HG03135 (cell line): Measurements from ENCODE around the gene ACADL.

Experiments
- ATAC-seq: cut with Tn5 transposase; IDR thresholded peaks from one replicate; pipeline ENCODE4 v1.9.1; 2021; ENCODE audit warnings: mild to moderate bottlenecking, moderate library complexity; ENCODE audit not compliant: unreplicated experiment

Gene ACADL

GRCh38 chr2:210224941-210225672, at the start of gene ACADL:
ACADL (minus strand) TSS chr2:210225447; CDS start chr2:210225263, 184 bp downstream.
- ATAC-seq: no peak

DNA sequence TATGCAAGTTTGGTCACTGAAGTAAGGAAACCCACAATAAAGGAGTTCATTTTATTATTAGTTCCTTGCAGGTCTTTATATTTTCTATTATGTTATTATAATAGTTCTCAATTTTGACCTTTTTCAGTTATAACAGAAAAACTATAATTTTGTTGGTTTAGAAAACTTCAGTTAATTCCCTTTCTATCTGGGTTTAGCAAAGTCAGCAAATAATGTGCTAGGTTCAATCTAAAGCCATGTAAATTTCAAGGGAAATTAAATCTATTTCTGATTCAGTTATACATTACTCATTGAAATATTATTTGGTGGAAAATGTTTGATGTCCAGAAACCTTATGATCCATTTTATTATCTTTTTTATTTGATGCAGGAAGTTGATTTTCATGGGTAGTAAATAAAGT, 46.1 kb upstream of the ACADL start:
- no peak for ATAC-seq

GRCh38 chr2:210269148-210269547, 43.9 kb upstream of the ACADL start:
- no peak for ATAC-seq

DNA sequence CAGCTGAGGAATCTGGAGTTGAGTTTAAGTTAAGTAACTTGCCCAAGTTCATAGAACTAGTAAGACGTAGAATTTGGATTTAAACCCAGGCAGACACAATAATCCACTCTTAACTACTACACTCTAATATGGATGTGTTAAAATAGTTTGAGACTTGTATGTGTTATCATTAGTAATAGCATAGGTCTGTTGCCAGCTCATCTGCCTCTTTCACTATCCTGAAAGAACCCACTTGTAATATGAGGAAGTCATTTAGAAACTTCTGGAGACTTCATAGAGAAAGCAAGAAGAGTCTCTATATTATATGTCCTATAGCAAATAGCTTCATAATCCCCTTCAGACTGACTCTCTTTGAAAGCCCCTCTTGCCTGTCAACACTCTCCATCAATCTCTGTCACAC, 43.0 kb upstream of the ACADL start:
- no peak for ATAC-seq

GRCh38 chr2:210267698-210268097, 42.5 kb upstream of the ACADL start:
- no peak for ATAC-seq

DNA sequence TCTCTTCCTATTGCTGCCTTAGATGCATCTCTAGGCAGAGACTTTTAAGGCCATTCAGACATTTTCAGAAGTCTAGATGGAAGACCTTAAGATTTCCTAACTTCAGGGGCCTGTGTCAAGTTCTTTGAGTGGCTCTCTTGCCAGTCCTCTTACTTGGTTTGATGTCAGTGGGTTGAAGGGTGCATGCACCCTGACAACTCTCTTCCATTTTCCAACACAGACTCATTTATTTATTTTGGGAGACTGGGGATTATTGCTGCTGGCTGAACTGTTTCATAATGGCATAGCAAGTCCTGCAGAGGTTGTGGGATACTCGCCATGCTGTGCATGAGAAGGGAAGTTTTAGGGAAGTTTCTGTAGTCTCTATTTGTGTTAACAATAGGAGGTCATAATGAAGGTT, 39.0 kb upstream of the ACADL start:
- ATAC-seq: no peak

GRCh38 chr2:210263841-210264240, 38.6 kb upstream of the ACADL start:
- ATAC-seq: no peak

GRCh38 chr2:210262036-210262435, 36.8 kb upstream of the ACADL start:
- ATAC-seq: no peak

- no peak for ATAC-seq
These were observed 34.4 kb upstream of the ACADL start for GRCh38 chr2:210259687-210260086.

- no peak for ATAC-seq
These were observed 27.7 kb upstream of the ACADL start for GRCh38 chr2:210252699-210253606.

DNA sequence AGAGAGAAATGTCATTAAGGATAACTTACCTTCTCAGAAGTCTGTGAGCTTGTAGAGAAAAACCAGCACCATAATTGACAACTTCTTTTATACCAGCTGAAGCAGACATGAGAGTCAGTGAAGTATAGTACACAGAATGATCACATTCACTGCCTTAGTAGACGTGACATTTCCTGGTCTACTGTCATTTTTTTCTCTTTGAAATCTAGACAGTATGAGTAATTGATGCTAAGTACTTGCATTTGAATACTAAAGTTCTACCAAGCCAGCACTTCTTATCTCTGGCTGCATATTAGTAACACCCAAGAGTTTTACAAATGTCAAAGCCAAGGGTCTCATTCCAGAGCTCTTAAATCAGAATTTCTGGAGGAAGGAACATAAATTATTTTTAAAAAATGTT, 25.4 kb upstream of the ACADL start:
- no peak for ATAC-seq

GRCh38 chr2:210233487-210233886, 8.2 kb upstream of the ACADL start:
- ATAC-seq: no peak

GRCh38 chr2:210230984-210231383, 5.7 kb upstream of the ACADL start:
- no peak for ATAC-seq

- ATAC-seq: no peak
These were observed 5.3 kb upstream of the ACADL start for GRCh38 chr2:210230518-210230917.

DNA sequence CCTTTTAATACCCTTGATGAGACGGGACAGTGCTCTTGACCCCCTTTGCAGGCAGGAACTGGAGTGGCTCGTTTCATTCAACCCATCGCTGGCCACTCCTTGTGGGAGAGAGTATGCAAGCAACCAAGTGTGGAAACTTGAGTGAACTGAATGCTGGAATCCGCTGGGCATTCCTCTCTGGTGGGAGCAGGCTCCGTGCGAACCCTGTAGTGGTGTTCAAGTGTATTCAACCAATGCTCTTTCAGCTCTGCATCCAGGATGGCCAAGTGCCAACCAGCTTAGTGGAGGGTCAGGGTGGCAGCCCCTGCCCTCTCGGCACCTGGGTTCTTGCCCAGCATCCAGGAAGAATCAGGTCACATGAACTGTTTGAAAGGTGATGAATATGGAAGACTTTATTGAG, 3.3 kb upstream of the ACADL start:
- no peak for ATAC-seq

DNA sequence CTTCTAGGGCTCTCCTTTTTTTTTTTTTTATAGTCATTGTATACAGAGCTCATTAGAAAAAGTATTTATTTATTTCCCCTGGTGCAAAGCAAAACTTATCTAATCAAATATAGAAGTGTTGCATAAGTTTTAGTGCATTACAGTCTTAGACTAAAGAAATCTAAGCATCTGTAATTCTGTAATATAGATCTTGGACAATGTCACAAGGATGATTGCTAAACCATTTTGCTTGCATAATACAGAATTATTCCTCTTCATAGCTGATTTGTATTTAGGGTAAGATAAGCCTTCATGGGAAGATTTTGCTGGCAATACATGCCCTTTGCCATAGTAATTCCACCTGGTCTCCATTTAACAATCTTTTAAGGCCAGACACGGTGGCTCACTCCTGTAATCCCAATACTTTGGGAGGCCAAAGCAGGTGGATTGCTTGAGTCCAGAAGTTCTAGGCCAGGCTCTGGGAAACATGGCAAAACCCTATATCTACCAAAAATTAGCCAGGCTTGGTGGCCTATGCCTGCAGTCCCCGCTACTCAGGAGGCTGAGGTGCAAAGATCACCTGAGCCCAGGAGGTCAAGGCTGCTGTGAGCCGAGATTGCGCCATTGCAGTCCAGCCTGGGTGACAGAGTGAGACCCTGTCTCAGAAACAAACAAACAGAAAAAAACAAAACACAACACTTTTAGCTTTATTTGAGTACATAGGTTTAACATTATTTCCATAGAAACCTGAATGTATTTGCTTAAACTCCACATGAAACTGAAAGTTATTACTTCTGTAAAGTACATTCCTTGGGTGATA, 2.2 kb upstream of the ACADL start:
- ATAC-seq: no peak

DNA sequence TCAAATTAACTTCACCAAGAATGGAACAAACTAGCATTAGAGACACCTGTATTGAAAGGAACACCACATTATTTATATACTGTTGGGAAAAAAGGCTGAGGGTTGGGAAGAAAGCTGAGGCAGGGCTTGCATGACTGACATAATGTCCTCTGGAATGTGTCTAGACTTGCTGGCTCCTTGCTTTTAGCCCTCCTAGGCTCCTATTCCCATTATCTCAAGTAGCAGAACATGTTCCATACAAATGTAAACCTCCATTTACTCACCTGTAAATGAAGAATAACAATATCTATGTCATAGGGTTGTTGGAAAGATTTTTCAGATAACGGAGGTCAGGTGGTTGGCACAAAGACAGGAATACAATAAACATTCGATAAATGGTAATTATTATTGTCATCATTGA, 976 bp upstream of the ACADL start:
- no peak for ATAC-seq

- no peak for ATAC-seq
These were observed 681 bp downstream of the ACADL start for GRCh38 chr2:210224591-210224940.

DNA sequence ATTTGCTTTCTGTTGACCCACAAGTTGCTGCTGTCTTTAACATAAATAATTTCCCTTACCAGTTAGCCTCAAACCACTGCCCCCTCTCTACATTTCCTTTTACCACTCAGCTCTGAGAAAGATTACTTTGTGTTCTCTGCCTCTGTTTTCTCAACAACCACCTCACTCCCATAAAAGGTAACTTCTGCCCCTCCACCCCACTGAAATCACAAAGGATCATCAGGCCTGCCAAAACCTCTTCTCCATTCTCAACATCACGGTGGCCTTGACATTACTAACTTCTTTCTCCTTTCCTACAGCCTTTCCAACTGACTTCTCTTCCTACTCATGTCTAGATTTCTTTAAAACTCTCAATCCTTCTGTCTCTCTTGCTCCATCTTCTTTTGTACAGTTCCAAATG, 10.1 kb downstream of the ACADL start:
- no peak for ATAC-seq

GRCh38 chr2:210210185-210210584, 15.1 kb downstream of the ACADL start:
- no peak for ATAC-seq

- ATAC-seq: no peak
These were observed 17.3 kb downstream of the ACADL start for GRCh38 chr2:210207929-210208328.
